D721Med (cell line): ENCODE data around the gene GABPB1.
"Not testable (repeated sequence)": the region's sequence is repeated elsewhere in the genome, so short reads cannot be mapped to it uniquely, and the experiment has no call there.

Experiments used
- DNase-seq: peaks from one replicate; pipeline ENCODE4 v3.0.0; 2011; ENCODE audit warnings: low spot score; ENCODE audit not compliant: insufficient read length
- FAIRE-seq: peaks from 2 replicates; lab custom pipeline; 2011; peaks lifted over from hg19 to GRCh38; lab: Jason Lieb, UNC
- TF ChIP-seq, protein P1 (sequence below): IDR thresholded peaks from 2 replicates; pipeline ENCODE4 v1.5.1; 2012; ENCODE audit warnings: mild to moderate bottlenecking, control low read depth; ENCODE audit not compliant: insufficient read depth; ENCODE audit errors: missing control alignments

Gene GABPB1

DNA sequence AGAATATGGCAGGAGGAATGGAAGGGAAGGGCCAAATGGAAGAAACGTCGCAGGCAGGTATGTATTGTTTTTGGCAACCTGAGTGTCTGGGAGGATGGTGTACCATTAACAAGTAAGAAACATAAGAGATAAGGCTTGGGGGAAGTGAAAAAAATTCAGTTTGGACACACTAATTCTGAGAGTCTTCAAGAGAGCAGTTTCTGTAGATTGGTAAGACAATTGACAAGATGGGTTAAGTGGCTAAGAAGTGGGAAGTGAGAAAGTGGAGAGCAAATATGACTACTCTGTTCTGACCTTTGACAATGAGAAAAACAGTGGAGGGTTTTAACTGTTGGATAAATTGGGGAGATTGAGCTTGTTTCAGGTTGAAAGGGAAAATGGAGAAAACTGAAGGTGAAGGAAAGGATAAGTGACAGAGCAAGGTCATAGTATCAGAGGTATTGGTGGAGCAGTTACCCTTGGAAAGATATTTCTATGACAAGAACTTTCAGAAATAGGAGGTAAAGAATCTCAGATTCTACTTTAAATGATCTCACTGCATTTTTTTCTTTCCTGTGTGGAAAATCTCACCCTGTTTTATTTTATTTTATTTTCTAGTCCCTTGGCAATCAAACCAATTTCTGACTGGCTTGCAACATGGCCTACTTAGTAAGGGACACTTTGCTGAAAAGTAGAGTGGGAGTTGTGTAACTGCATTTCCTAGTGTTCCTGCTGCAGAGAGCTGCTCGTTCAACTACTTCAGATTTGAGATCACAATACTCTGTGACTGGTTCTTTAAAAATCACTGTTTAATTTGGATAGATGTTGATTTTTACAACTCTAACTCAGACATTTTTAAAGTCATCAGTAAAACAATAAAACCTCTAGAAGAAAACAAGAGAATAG lies 23.1 kb upstream of the GABPB1 start:
- no peak for FAIRE-seq
- TF ChIP-seq, protein P1, sequence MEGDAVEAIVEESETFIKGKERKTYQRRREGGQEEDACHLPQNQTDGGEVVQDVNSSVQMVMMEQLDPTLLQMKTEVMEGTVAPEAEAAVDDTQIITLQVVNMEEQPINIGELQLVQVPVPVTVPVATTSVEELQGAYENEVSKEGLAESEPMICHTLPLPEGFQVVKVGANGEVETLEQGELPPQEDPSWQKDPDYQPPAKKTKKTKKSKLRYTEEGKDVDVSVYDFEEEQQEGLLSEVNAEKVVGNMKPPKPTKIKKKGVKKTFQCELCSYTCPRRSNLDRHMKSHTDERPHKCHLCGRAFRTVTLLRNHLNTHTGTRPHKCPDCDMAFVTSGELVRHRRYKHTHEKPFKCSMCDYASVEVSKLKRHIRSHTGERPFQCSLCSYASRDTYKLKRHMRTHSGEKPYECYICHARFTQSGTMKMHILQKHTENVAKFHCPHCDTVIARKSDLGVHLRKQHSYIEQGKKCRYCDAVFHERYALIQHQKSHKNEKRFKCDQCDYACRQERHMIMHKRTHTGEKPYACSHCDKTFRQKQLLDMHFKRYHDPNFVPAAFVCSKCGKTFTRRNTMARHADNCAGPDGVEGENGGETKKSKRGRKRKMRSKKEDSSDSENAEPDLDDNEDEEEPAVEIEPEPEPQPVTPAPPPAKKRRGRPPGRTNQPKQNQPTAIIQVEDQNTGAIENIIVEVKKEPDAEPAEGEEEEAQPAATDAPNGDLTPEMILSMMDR: no peak
- no peak for DNase-seq

DNA sequence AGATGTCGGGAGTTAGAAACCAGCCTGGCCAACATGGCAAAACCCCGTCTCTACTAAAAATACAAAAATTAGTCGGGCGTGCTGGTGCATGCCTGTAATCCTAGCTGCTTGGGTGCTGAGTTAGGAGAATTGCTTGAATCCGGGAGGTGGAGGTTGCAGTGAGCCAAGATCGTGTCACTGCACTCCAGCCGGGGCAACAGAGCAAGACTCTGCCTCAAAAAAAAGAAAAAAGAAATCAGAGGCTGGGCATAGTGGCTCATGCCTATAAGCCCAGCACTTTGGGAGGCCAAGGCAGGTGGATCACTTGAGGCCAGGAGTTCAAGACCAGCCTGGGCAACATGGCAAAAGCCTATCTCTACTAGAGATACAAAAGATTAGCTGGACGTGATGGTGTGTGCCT lies 14.6 kb upstream of the GABPB1 start:
- not testable (repeated sequence) for DNase-seq, FAIRE-seq

DNA sequence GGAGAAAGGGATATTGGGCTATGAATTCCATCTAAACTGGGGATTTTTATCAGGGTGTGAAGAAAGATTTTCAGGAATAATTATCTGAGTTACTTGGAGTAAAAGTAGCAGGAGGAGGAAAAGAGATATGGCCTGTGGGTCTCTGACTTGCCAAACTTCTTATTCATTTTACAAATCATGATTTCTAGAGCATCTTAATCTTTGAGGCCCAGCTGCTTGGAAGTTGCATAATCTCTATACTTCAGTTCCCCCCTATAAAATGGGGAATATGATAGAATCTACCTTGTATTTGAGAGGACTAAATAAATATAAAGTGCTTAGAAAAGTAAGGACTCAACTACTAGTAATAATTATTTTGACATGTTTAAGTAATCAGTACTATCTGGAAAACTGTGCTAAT lies 11.0 kb upstream of the GABPB1 start:
- no peak for FAIRE-seq
- DNase-seq: no peak
- TF ChIP-seq, protein P1: no peak

DNA sequence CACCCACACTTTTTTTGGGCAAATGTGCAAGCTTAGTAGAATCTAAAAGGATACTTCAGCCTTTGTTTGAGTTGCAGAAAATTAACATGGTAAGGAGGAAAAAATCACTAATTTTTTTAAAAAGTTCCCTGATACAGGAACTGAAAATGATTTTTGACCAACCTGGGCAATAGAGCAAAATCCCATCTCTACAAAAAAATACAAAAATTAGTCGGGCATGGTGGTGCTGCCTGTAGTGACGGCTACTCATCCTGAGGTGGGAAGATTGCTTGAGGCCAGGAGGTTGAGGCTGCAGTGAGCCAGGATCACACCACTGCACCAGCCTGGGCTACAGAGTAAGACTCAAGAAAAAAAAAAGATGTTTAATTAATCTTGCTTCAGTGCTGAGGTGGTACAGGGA lies 10.6 kb upstream of the GABPB1 start:
- TF ChIP-seq, protein P1: no peak
- no peak for FAIRE-seq
- DNase-seq: no peak

DNA sequence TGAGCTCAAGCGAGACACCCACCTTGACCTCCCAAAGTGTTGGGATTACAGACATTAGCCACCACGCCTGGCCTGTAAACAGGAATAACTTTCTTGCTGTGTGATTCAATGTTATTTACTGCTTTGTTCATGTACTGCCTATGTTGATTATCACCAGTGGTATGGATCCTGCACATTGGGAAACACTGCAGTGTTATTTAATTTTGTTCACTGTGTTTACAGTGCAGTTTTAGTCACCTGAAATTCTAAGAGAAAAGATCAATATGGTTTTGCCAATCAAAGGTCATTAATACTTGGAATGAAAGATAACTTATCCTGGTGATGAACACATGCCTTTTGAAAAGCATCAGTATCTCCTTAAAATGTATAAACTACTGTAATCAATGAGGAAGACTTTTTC lies 8.6 kb upstream of the GABPB1 start:
- FAIRE-seq: no peak
- DNase-seq: no peak
- TF ChIP-seq, protein P1: no peak

DNA sequence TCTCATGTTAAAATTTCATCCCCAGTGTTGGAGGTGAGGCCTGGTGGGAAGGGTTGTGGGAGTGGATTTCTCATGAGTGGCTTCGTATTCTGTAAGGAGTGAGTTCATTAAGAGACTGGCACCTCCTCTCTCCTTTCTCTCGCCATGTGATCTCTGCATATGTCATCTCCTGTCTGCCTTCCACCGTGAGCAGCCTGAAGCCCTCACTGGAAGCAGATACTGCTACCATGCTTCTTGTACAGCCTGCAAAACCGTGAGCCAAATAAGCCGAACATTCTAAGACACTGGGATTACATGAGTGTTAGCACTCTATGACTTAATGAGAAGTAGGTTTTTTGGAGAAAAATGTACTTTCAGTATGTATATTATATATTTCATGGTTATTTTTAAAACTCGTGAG lies 6.8 kb upstream of the GABPB1 start:
- FAIRE-seq: no peak
- TF ChIP-seq, protein P1: no peak
- DNase-seq: no peak

DNA sequence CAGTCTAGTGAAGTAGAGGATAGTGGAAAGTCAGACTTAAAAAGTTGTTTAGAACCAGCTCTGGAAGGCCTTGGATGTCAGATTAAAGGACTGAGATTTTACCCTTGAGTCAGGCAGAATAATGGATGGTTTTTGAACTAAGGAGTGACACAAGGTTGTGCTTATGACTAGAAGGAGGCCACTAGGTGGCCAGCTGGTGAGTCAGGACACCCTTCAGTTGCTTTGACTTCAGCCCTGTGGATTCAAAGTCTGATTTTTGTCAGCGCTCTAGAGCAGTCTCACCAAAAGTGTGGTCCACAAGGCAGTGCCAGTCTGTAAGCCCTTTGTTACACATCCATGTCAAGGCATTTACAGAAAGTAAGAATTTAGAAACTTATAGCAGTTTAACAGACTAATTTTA lies 3.8 kb upstream of the GABPB1 start:
- no peak for DNase-seq
- TF ChIP-seq, protein P1: no peak
- no peak for FAIRE-seq
